ENCODE results near the gene PLCB1. TPM values are rescaled to one million over a fixed set of nuclear protein-coding genes. Genes with fewer than 3 reads are reported as not detected.
"Not testable (repeated sequence)": the region's sequence is repeated elsewhere in the genome, so short reads cannot be mapped to it uniquely, and the experiment has no call there.

Gene PLCB1
- total RNA-seq, 1 donor from 2014 or later: 6.3 TPM

GRCh38 chr20:8464368-8464767 lies 332.3 kb downstream of the PLCB1 start:
- Histone ChIP-seq H3K27ac (no peak overlapping the region), H3K36me3 (no peaks in the 10 kb centered on the region), H3K27me3 (ENCODE audit: low read depth) (no peaks in the 10 kb centered on the region), H3K4me3 (no peak overlapping the region), H3K9me3 (no peaks in the 10 kb centered on the region), H3K4me1 (no peaks in the 10 kb centered on the region)
- no peak for TF ChIP-seq CTCF (IDR thresholded peaks at IDR 0.05)
- intact Hi-C loops (cut with DNase I): no loop called here
- DNase-seq (no peak), ATAC-seq (no peak)

GRCh38 chr20:8466781-8467180 lies 334.7 kb downstream of the PLCB1 start:
- DNase-seq; H3K27ac ChIP-seq; H3K9me3 ChIP-seq; H3K4me3 ChIP-seq; H3K27me3 ChIP-seq (ENCODE audit: low read depth); ATAC-seq; intact Hi-C loops (cut with DNase I); H3K4me1 ChIP-seq; H3K36me3 ChIP-seq: not testable (repeated sequence)

GRCh38 chr20:8470156-8470555 lies 338.1 kb downstream of the PLCB1 start:
- DNase-seq (no peak), ATAC-seq (no peak)
- intact Hi-C loops (cut with DNase I): no loop called here
- H3K9me3 ChIP-seq: no peaks in the 10 kb centered on the region
- no peaks in the 10 kb centered on the region for H3K4me1 ChIP-seq
- H3K27ac ChIP-seq: no peak overlapping the region
- H3K27me3 ChIP-seq (ENCODE audit: low read depth): no peaks in the 10 kb centered on the region
- H3K36me3 ChIP-seq: no peaks in the 10 kb centered on the region
- H3K4me3 ChIP-seq: no peak overlapping the region
- no peak for TF ChIP-seq CTCF (IDR thresholded peaks at IDR 0.05)

- ATAC-seq (no peak), DNase-seq (no peak)
- intact Hi-C loops (cut with DNase I): no loop called here
- Histone ChIP-seq H3K4me1 (no peaks in the 10 kb centered on the region), H3K36me3 (no peaks in the 10 kb centered on the region), H3K4me3 (no peak overlapping the region), H3K27me3 (ENCODE audit: low read depth) (no peaks in the 10 kb centered on the region), H3K9me3 (no peaks in the 10 kb centered on the region), H3K27ac (no peak overlapping the region)
- TF ChIP-seq CTCF (IDR thresholded peaks at IDR 0.05): no peak
These were observed 339.4 kb downstream of the PLCB1 start for GRCh38 chr20:8471465-8471864.

GRCh38 chr20:8473459-8473858 lies 341.4 kb downstream of the PLCB1 start:
- ATAC-seq: no peak
- no peaks in the 10 kb centered on the region for H3K27me3 ChIP-seq (ENCODE audit: low read depth)
- H3K9me3 ChIP-seq: no peaks in the 10 kb centered on the region
- no peak overlapping the region for H3K4me3 ChIP-seq
- intact Hi-C loops (cut with DNase I): no loop called here
- DNase-seq: no peak
- TF ChIP-seq CTCF (IDR thresholded peaks at IDR 0.05): no peak
- no peaks in the 10 kb centered on the region for H3K4me1 ChIP-seq
- no peak overlapping the region for H3K27ac ChIP-seq
- no peaks in the 10 kb centered on the region for H3K36me3 ChIP-seq

- H3K4me3 ChIP-seq: no peak overlapping the region
- no peak overlapping the region for H3K27ac ChIP-seq
- no peaks in the 10 kb centered on the region for H3K9me3 ChIP-seq
- intact Hi-C loops (cut with DNase I): no loop called here
- DNase-seq (no peak), ATAC-seq (no peak)
- H3K27me3 ChIP-seq (ENCODE audit: low read depth): no peaks in the 10 kb centered on the region
- H3K4me1 ChIP-seq: no peaks in the 10 kb centered on the region
- no peak for TF ChIP-seq CTCF (IDR thresholded peaks at IDR 0.05)
- no peaks in the 10 kb centered on the region for H3K36me3 ChIP-seq
These were observed 342.1 kb downstream of the PLCB1 start for GRCh38 chr20:8474027-8474668.
